NCI-H128 (cell line): ENCODE measurements around the gene PARVB.

ENCODE experiments used
- DNase-seq: peaks from one replicate; lab custom pipeline; 2025; ENCODE audit not compliant: unreplicated experiment; lab: John Stamatoyannopoulos, UW

PARVB gene

GRCh38 chr22:44154436-44154942 is 130.4 kb downstream of the PARVB start:
- no peak for DNase-seq

GRCh38 chr22:44155115-44155514 is 131.0 kb downstream of the PARVB start:
- DNase-seq: no peak

GRCh38 chr22:44157916-44158618 is 134.0 kb downstream of the PARVB start:
- DNase-seq: no peak

- no peak for DNase-seq
Observed at GRCh38 chr22:44158816-44159215, 134.7 kb downstream of the PARVB start.

GRCh38 chr22:44159221-44159620 is 135.1 kb downstream of the PARVB start:
- DNase-seq: no peak

GRCh38 chr22:44159811-44160210 is 135.7 kb downstream of the PARVB start:
- DNase-seq: no peak

GRCh38 chr22:44160421-44160820 is 136.3 kb downstream of the PARVB start:
- no peak for DNase-seq

- DNase-seq: no peak
Observed at GRCh38 chr22:44161673-44162072, 137.6 kb downstream of the PARVB start.

- DNase-seq: no peak
Observed at GRCh38 chr22:44162960-44163359, 138.9 kb downstream of the PARVB start.

GRCh38 chr22:44163536-44163935 is 139.4 kb downstream of the PARVB start:
- DNase-seq: no peak

GRCh38 chr22:44164031-44164430 is 139.9 kb downstream of the PARVB start:
- no peak for DNase-seq

- no peak for DNase-seq
Observed at GRCh38 chr22:44165286-44165874, 141.3 kb downstream of the PARVB start.

GRCh38 chr22:44166498-44167276 is 142.6 kb downstream of the PARVB start:
- DNase-seq: no peak

GRCh38 chr22:44167501-44167900 is 143.4 kb downstream of the PARVB start:
- no peak for DNase-seq

GRCh38 chr22:44168206-44168605 is 144.1 kb downstream of the PARVB start:
- no peak for DNase-seq

GRCh38 chr22:44170470-44170869 is 146.4 kb downstream of the PARVB start:
- no peak for DNase-seq

- DNase-seq: no peak
Observed at GRCh38 chr22:44171561-44171960, 147.5 kb downstream of the PARVB start.

- peak; percentile 7 for DNase-seq
Observed at GRCh38 chr22:44172370-44173108, 148.4 kb downstream of the PARVB start.

- DNase-seq: no peak
Observed at GRCh38 chr22:44173154-44173553, 149.1 kb downstream of the PARVB start.

GRCh38 chr22:44175676-44176075 is 151.6 kb downstream of the PARVB start:
- DNase-seq: no peak
